Activated T-helper 9 cell treated with anti-CD3 and anti-CD28 coated beads, Interleukin-2, amount 50 U/mL, for 16 hours (primary cell): ENCODE results near the gene DYNC2I2.
"Not testable (repeated sequence)": the region's sequence is repeated elsewhere in the genome, so short reads cannot be mapped to it uniquely, and the experiment has no call there.

Source experiments
- DNase-seq: peaks from one replicate; pipeline ENCODE4 v3.0.0-alpha.2; 2020; ENCODE audit warnings: low read depth

DYNC2I2 gene

DNA sequence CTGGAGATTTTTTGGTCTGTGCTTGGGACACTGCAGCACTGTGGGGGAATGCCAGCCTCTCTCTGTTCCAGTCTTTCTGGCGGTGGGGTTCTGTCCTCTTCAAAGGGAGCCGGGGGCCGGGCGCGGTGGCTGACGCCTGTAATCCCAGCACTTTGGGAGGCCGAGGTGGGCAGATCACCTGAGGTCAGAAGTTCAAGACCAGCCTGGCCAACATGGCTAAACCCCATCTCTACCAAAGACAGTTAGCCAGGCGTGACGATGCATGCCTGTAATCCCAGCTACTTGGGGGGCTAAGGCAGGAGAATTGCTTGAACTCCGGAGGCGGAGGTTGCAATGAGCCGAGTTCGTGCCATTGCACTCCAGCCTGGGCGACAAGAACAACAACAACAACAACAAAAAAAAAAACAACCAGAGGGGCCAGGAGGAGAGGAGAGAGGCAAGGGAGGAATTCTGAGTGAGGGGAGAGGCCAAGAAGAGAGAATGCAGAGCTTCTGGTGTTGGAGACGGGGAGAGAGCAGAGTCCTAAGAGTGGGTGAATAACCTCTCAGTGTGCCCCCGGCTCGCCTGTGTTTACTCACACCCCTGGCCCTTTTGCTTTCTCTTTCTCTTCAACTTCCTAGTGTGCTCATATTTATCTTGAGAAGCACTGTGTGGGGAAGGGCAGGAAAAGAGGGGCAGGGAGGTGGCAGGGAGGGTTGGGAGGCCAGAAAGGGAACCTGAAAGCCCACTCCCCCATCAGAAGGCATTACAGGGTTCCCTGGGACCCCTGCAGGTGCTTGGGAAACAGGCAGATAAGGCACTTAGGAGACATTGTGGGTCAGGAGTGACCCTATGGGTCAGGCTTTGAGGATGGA lies 29.2 kb upstream of the DYNC2I2 start:
- peak; percentile 18 for DNase-seq

DNA sequence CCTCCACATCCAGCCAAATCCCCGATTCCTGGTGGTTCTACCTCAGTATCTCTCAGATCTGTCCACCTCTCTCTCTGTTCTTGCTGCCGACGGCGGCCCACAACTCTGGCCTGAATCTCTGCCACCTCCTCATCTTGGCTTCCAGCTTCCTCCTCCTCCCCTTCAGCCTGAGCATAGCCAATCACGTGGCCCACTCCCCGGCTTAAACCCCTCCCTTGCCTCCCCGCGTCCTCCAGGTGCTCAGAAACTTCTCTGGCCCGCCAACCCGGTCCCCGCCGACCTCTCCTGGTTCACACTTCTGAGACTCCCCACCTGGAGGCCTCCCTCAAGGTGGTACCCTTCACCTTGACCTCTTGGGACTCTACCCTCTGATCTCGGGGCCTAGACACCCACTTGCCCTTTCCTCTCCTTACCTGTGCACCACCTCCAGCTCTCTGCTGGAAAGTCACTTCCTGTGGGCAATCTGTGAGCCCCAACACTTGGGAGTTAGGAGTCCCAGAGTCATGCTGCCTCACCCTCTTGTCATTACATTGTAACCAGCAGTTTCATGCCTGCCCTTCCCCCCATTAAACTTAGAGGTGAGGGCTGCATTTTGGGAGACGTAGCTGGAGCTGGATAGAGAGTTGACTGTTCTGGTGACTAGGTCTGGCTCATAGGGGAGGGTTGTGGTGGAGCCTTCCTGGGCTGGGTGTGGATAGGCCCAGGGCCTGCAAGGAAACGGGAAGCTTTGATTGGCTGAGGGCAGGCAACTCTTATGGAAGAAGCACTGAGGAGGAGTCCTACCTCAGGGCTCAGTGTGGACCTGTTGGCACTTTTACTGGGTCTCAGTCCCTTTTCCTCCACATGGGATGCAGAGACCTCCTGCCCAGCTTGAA lies 27.9 kb upstream of the DYNC2I2 start:
- DNase-seq: peak; percentile 60

DNA sequence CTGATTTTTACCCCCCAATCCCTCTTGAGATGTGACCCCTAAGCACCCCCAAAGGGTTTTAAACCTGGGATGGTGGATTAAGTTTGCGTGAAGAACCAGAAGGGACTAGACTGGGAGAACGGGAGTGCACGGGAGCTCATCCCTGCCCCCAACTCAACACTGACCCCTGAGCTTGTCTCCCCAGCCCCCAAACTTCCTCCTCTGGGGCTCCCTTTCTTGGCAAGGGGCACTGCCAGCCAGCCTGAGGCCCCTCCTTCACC lies 27.3 kb upstream of the DYNC2I2 start:
- DNase-seq: no peak

DNA sequence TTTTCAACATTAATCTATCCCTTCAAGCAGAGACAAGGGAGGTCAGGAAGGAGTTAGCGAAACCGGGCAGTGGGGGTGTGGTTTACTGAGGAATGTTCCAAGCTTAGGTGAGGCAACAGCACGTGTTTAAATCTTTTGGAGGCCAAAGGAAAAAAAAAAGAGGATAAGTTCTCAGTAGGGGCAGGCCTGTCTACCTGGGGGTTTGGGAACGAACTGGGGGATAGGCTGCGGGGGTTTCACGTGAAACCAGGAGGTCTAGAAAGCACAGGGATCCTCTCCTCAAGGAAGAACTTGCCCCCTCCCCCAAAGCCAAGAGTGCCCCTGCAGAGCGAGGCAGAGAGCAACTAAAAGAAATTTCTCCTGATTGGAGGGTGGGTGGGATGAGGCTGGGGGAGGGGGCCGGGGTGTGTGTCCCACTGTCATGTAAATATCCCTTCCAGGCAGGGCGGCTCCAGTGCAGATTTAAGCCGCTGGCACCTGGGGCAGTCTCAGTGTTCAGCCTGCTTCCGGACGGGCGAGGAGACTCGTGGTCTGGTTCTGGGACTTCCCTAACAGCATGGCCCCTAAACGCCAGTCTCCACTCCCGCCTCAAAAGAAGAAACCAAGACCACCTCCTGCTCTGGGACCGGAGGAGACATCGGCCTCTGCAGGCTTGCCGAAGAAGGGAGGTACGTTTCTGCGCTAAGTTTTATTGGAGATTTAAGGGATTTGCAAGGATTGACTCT lies 26.9 kb upstream of the DYNC2I2 start:
- no peak for DNase-seq

DNA sequence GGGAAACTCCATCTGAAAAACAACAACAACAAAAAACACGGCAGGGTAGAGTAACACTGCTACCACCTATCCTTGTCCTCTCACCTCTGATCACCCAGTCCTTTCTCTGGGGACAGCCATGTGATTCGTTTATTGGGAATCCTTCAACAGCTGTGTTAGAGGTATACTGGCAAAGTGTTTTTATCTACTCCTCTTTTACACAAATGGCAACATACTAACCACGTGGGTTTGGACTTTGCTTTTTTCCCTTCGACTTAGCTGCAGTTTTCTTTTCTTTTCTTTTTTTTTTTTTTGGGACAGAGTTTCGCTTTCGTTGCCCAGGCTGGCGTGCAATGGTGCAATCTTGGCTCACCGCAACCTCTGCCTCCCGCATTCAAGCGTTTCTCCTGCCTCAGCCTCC lies 21.1 kb upstream of the DYNC2I2 start:
- DNase-seq: no peak

DNA sequence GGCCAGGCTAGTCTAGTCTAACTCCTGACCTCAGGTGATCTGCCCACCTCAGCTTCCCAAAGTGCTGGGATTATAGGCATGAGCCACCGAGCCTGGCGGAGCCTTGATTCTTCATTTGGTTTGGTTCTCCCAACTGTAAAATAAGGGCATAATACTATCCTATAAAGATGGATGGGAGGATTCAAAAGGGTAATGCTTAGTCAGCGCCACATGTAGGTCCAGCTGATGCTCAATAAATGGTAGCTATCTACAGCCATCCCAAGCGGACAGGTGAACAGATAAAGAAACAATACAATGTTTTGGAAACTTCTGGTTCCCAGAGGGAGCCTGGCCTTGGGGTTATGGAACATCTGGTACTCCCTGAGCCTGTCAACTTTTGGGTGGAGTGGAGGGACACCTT lies 18.7 kb upstream of the DYNC2I2 start:
- no peak for DNase-seq

DNA sequence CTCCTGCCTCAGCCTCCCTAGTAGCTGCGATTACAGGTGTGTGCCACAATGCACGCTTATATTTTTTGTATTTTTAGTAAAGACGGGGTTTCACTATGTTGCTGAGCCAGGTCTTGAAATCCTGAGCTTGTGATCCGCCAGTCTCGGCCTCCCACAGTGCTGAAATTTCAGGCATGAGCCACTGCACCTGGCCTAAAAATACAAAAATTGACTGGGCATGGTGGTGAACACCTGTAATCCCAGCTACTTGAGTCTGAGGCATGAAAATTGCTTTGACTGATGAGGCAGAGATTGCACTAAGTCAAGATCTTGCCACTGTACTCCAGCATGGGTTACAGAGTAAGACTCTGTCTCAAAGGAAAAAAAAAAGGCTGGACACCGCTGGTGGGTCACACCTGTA lies 13.1 kb upstream of the DYNC2I2 start:
- DNase-seq: no peak

DNA sequence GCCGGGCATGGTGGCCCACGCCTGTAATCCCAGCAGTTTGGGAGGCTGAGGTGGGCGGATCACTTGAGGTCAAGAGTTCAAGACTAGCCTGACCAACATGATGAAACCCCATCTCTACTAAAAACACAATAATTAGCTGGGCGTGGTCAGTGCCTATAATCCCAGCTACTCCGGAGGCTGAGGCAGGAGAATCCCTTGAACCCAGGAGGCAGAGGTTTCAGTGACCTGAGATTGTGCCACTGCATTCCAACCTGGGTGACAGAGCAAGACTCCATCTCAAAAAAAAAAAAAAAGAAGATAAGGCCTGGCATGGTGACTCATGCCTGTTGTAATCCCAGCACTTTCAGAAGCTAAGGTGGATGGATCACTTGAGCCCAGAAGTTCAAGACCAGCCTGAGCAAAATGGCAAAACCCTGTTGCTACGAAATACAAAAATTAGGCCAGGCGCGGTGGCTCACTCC lies 9.9 kb upstream of the DYNC2I2 start:
- DNase-seq: not testable (repeated sequence)

DNA sequence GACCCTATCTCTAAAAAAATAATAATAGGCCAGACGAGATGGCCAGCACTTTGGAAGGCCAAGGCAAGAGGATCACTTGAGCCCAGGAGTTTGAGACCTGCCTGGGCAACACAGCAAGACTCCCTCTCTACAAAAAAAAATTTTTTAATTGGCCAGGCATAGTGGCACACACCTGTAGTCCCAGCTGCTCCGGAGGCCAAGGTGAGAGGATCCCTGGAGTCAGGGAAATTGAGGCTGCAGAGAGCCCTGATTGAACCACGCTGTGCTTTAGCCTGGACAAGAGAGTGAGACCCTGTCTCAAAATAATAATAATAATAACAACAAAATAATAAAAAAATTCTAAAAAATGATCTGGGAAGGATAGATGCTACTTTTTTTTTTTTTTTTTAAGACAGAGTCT lies 1.1 kb upstream of the DYNC2I2 start:
- DNase-seq: no peak

DNA sequence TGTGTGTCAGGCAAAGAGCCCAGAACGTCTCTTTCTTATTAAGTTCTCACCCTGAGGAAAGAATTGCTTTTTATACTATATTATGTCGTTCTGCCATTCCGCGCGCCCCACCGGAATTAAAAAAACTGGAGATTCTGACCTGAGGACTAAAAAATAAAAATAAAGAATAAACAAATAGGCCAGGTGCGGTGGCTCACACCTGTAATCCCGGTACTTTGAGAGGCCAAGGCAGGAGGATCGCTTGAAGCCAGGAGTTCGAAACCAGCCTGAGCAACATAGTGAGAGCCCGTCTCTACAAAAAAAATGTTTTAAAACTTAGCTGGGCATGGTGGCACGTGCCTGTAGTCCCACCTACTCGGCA lies 677 bp upstream of the DYNC2I2 start:
- no peak for DNase-seq

DNA sequence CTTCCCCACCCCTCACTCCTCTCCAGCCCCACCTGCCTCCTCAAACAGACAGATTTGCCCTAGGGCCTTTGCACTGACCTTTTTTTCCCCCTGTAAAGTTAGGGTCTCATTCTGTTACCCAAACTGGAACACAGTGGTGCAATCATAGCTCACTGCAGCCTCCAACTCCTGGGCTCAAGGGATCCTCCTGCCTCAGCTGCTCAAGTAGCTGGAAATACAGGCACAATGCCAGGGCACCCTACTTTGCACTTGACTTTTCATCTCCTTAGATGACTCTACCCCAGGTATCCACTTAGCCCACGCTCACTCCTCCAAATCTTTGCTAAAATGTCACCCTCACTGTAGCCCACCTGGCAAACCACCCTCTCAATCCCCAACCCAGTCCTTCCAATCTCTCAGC lies 2.2 kb downstream of the DYNC2I2 start:
- DNase-seq: no peak

DNA sequence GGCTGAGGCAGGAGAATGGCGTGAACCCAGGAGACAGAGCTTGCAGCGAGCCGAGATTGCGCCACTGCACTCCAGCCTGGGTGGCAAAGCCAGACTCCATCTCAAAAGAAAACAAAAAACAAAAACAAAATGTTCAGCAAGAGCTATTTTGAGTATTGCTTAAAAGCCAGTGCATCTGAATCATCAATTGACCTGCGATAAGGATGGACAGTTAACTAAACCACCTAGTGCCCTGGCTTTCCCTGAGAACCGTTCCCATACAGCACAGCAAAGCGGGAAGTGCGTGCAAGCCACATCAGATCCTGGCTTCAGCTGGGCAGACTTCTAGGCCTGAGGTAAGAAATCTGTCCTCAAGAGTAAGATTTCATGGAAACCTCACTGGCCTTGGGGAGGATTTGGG lies 2.7 kb downstream of the DYNC2I2 start:
- no peak for DNase-seq

DNA sequence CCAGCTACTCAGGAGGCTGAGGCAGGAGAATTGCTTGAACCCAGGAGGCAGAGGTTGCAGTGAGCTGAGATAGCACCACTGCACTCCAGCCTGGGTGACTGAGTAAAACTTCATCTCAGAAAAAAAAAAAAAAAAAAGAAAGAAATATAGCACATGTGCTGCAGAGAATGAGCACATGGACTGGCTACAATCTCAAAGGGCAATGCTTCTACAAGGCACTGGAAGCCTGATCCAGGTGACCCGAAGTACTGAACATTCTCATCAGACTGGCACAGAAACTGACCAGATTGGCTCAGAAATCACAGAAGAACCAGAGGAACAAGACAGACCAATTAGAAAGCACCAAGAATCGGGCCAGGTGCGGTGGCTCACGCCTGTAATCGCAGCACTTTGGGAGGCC lies 4.8 kb downstream of the DYNC2I2 start:
- DNase-seq: no peak

DNA sequence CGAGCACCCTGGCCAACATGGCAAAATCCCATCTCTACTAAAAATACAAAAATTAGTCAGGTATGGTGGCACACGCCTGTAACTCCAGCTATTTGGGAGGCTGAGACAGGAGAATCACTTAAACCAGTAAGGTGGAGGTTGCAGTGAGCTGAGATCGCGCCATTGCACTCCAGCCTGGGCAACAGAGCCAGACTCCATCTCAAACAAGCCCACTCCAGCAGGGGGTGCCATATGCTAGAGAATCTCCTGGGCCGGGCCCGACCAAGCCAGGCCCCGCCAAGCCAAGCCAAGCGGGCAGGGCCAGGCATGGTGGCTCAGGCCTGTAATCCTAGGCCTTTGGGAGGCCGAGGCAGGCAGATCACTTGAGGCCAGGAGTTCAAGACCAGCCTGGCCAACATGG lies 8.4 kb downstream of the DYNC2I2 start:
- DNase-seq: peak; percentile 46

DNA sequence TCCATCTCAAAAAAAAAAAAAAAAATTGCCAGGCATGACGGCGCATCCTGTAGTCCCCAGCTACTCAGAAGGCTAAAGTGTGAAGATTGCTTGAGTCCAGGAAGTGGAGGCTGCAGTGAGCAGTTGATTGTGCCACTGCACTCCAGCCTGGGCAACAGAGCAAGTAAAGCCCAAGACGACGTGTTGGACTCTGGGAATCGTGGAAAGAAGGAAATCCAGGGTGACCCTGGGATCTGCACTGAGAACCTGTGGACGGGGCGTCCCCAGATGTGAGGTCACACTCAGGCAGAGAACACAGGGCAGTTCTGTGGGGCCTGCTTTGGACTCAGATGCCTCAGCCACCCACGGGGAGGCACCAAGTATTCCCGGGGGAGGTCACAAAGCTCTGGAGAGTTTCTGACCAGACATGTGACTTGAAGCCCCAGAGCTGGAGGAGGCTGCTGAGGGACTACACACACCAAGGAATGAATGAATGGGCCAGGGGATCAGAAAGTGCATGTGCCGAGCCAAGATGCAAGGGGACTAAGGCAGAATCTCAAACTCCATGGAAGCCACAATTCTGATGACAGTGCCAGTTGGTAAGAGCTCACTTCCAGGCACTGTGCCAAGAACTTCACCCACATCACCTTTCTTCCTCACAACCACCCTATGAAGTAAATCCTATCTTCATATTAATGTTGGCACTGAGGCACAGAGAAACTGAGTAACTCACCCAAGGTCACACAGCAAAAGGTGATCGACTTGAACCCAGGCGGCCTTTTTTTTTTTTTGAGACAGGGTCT lies 12.9 kb downstream of the DYNC2I2 start:
- no peak for DNase-seq

DNA sequence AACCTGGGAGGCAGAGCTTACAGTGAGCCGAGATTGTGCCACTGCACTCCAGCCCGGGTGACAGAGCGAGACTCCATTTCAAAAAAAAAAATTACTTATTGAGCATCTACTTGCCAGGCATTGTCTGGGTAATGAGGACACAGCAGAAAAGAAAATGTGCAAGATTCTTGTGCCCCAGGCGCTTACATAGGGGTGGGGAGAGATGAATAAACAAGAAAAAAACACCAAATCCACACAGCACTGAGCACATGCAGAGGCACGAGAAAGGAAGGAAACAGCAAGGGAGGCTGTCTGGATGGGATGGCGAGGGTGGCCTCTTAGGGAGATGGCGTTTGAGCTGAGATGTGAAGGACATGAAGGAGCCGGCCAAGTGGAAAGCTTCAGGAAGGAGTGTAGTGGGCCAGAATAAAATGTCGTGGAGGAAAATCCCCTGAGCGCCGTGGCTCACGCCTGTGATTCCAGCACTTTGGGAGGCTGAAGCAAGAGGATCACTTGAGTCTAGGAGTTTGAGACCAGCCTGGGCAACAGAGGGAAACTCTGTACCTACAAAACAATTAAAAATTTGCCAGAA lies 13.9 kb downstream of the DYNC2I2 start:
- DNase-seq: no peak

DNA sequence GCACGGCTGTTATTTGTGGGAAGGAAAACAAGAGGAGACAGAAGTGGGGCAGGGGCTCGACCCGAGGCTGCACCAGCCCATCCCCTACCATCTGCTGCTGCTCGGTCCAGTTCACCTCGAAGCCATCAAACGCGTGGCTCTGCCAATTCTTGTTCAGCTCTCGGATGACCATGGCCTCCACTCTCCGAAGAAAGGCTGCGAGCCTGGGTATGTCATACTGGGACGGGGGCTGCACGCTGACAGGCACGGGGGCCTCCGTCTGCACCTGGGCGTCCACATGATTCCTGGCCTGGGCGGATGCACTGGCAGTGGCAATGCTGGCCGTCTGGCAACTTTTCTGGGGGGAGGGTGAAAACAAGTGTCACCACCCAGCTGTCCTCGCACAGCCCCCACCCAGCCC lies 16.0 kb downstream of the DYNC2I2 start:
- no peak for DNase-seq

DNA sequence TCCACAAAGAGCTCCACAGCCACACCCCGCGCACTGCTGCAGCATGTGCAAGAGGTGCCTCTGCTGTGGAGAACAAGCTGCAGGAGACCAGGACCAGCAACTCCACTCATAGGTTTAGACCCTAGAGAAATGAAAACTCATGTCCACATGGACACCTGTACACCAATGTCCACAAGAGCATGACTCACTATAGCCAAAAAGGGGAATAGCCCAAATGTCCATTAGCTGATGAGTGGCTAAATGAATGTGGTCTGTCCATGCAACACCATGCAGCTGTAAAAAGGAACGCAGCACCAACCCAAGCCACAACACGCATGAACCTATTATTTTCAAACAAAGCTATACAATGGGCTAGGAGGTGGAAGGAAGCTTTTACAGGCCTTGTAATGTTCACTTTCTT lies 18.1 kb downstream of the DYNC2I2 start:
- no peak for DNase-seq

DNA sequence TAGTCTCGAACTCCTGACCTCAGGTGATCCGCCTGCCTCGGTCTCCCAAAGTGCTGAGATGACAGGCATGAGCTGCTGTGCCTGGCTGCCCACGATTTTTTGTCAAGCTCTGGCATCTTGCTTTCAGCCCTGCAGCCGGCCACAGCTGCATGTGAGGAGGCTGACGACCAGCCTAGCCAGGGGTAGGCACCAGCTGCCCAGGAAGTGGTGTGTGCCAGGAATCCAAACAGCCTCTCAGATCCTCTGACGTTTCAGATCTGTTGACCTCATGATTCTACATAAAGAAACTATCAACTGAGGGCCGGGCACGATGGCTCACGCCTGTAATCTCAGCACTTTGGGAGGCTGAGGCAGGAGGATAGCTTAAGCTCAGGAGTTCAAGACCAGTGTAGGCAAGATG lies 19.0 kb downstream of the DYNC2I2 start:
- DNase-seq: no peak

DNA sequence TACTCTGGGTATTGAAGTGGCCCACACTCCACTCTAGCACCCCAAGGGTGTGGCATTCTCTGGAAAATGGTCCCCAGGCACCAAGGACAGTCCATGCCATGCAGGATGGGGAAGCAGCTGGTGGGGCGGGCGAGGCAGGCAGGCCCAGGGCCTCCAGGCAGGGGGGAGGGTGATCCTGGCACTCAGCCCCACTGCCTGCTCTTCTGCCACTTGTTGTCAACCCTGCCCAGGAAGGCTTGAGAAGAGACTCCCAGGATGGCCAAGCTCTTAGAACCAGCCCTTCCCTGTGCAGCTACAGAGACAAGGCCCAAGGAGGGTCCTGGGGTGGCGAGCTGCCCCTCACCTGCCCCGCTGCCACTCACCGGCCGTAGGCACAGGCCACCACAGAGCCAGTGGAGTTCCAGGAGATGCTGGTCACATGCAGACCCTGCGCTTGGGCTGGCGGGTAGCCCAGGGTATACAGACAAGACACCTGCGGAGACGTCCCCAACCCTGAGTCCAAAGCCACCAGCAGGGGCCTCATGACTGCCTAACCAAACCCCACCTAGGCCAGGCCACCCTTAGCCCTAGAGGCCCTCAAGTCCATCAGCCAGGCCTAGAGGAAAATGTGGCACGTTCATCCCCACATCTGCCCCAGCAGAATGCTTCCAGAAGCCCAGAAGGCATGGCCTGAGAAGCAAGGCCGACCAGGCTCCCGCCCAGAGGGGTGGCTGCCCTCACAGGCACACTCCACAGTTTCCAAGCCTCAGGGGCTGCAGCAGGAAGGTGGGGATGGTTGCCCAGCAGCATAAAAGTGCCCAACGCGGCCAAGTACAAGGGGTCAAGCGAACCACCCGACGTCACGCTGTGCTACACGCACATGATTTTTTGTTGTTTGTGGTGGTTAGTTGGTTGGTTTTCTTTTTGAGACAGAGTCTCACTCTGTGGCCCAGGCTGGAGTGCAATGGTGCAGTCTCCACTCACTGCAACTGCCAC lies 19.8 kb downstream of the DYNC2I2 start:
- no peak for DNase-seq

DNA sequence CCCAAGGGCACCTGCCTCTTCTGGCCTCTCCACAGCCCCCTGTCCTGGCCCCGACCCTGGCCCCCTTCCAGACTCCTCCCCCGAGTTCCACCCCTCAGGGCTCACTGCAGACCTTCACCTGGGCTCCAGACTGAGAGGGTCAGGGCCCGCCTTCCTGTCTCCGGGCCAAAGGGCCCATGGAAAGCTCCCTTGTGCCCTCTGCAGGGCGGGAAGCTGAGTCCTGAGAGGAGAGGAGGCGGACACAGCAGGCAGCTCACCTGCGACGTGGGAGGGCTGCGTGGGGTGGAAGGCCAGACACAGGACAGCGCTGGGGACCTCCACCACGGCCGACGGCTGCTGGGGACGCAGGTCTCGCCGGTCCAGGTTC lies 20.6 kb downstream of the DYNC2I2 start:
- no peak for DNase-seq
